Tibial nerve (tissue), 4 donors: ENCODE measurements around the gene SNX21. TPM values are rescaled to one million over a fixed set of nuclear protein-coding genes. Genes with fewer than 3 reads are reported as not detected.

ENCODE experiments used
- DNase-seq, 2 donors: peaks; one replicate each; pipeline ENCODE4 v3.0.0-alpha.2; 2019; ENCODE audit warnings: low spot score in 2 of 2
- H3K27ac ChIP-seq, 4 donors: fragments of 200-600 bp; sonication (generic) in 3 of 4; one replicate each; pipeline ENCODE4 v1.5.1; 2017 to 2019; ENCODE audit warnings: mild to moderate bottlenecking in 1 of 4
- H3K27me3 ChIP-seq, 2 donors: fragments of 200-600 bp; sonication (generic) in 1 of 2; one replicate each; pipeline versions ENCODE4 v1.5.1 to v1.6.0; 2017 to 2019
- H3K36me3 ChIP-seq, 3 donors: fragments of 200-600 bp; sonication (generic); one replicate each; pipeline ENCODE4 v1.5.1; 2018 to 2019
- H3K4me1 ChIP-seq, 4 donors: fragments of 200-600 bp; sonication (generic) in 3 of 4; one replicate each; pipeline ENCODE4 v1.5.1; 2017 to 2019
- H3K4me3 ChIP-seq, 4 donors: fragments of 200-600 bp; sonication (generic) in 3 of 4; one replicate each; pipeline ENCODE4 v1.5.1; 2017 to 2019; ENCODE audit warnings: mild to moderate bottlenecking in 1 of 4, moderate library complexity in 1 of 4
- H3K9me3 ChIP-seq, 4 donors: fragments of 200-600 bp; sonication (generic) in 3 of 4; one replicate each; pipeline ENCODE4 v1.5.1; 2017 to 2019
- CTCF ChIP-seq, 5 experiments: fragments of 200-600 bp in 3 of 5; fragments of 450-650 bp in 2 of 5; sonication (generic) in 3 of 5; IDR thresholded peaks; one replicate each; pipeline ENCODE4 v1.5.1; 2016 to 2019; ENCODE audit warnings: antibody characterized with exemption in 5 of 5, mild to moderate bottlenecking in 3 of 5, moderate library complexity in 2 of 5
- EP300 ChIP-seq, 2 donors: sonication (generic); formaldehyde crosslinking; IDR thresholded peaks; one replicate each; pipeline ENCODE4 v1.6.1; 2017; ENCODE audit warnings: antibody characterized with exemption in 2 of 2, mild to moderate bottlenecking in 1 of 2
- POLR2A ChIP-seq, 2 donors: fragments of 450-650 bp; IDR thresholded peaks; one replicate each; pipeline ENCODE4 v1.6.1; 2017; ENCODE audit warnings: antibody characterized with exemption in 2 of 2, mild to moderate bottlenecking in 2 of 2, moderate library complexity in 2 of 2
- WGBS, 2 donors: methylation state at CpG; one replicate each; pipeline ENCODE4 v1.1.5; 2018; 5-methylcytosine and 5-hydroxymethylcytosine counted together
- total RNA-seq, 4 donors: library from RNA; depleted of rRNA; stranded (reverse); fragments of >200 nt; gene quantifications; one replicate each; pipeline ENCODE4 v1.1.0, GENCODE V29; 2016

SNX21 gene
- total RNA-seq, 4 donors from 2014 or later: 177 to 389 (median 240) TPM

DNA sequence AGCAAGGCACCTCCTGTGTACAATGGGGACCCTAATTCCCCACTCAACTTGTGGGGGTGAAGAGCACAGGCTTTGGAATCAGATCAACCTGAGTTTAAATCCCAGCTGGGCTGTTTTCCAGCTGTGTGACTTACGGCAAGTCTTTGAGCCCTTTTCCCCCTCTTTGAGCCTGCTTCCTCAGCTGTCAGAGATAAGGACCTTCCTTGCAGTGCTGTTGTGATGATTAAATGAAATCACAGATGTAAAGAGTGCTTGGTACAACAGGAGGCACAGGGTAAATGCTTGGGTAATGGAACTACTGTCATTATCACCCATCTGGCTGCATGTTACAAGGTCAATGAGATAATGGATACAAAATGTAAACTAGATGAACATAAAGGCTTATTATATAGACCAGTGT is 3.2 kb downstream of the SNX21 start:
- peaks cover 0 to 48% (median 11%) of the 10 kb centered on the region in 4 donors for H3K4me1 ChIP-seq
- peak overlapping the region in 3 of 4 donors; percentile 24 to 97 (median 94) for H3K27ac ChIP-seq
- peak overlapping the region in 1 of 4 donors; percentile 3 for H3K4me3 ChIP-seq
- no peaks in the 10 kb centered on the region for H3K9me3 ChIP-seq
- no peaks in the 10 kb centered on the region for H3K27me3 ChIP-seq
- peaks cover 0 to 41% (median 5%) of the 10 kb centered on the region in 3 donors for H3K36me3 ChIP-seq
- no peak for TF ChIP-seq EP300 (IDR thresholded peaks at IDR 0.05)
- TF ChIP-seq CTCF (IDR thresholded peaks at IDR 0.05): no peak
- 25 to 30% methylated on average over 1 of the region's 1 CpG for WGBS, 2 donors
- DNase-seq: no peak

DNA sequence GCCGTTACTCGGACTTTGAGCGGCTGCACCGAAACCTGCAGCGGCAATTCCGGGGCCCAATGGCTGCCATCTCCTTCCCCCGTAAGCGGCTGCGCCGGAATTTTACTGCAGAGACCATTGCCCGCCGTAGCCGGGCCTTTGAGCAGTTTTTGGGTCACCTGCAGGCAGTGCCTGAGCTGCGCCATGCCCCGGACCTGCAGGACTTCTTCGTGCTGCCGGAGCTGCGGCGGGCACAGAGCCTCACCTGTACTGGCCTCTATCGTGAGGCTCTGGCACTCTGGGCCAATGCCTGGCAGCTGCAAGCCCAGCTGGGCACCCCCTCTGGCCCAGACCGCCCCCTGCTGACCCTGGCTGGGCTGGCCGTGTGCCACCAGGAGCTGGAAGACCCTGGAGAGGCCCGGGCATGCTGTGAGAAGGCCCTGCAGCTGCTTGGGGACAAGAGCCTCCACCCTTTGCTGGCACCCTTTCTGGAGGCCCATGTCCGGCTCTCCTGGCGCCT is 7.2 kb downstream of the SNX21 start:
- DNase-seq: no peak
- no peak overlapping the region for H3K4me3 ChIP-seq
- 91 to 94% methylated on average over 14 to 18 of the region's 25 CpGs for WGBS, 2 donors
- H3K27ac ChIP-seq: no peak overlapping the region
- peaks cover 0 to 41% (median under 1%) of the 10 kb centered on the region in 4 donors for H3K4me1 ChIP-seq
- H3K27me3 ChIP-seq: no peaks in the 10 kb centered on the region
- H3K9me3 ChIP-seq: no peaks in the 10 kb centered on the region
- TF ChIP-seq EP300 (IDR thresholded peaks at IDR 0.05): no peak
- TF ChIP-seq POLR2A (IDR thresholded peaks at IDR 0.05): no peak
- TF ChIP-seq CTCF (IDR thresholded peaks at IDR 0.05): no peak
- H3K36me3 ChIP-seq: peaks cover 0 to 80% (median 12%) of the 10 kb centered on the region in 3 donors

GRCh38 chr20:45841407-45842129 is 8.0 kb downstream of the SNX21 start:
- Histone ChIP-seq H3K4me3 (no peak overlapping the region), H3K27me3 (no peaks in the 10 kb centered on the region), H3K4me1 (peaks cover 0 to 36% (median 0%) of the 10 kb centered on the region in 4 donors), H3K36me3 (peaks cover 0 to 89% (median 12%) of the 10 kb centered on the region in 3 donors), H3K9me3 (no peaks in the 10 kb centered on the region), H3K27ac (peak overlapping the region in 2 of 4 donors; percentile 54 to 67)
- WGBS, 2 donors: 87 to 89% methylated on average over 10 of the region's 10 CpGs
- DNase-seq: no peak
- TF ChIP-seq POLR2A (IDR thresholded peaks at IDR 0.05) (no peak), EP300 (IDR thresholded peaks at IDR 0.05) (no peak)

DNA sequence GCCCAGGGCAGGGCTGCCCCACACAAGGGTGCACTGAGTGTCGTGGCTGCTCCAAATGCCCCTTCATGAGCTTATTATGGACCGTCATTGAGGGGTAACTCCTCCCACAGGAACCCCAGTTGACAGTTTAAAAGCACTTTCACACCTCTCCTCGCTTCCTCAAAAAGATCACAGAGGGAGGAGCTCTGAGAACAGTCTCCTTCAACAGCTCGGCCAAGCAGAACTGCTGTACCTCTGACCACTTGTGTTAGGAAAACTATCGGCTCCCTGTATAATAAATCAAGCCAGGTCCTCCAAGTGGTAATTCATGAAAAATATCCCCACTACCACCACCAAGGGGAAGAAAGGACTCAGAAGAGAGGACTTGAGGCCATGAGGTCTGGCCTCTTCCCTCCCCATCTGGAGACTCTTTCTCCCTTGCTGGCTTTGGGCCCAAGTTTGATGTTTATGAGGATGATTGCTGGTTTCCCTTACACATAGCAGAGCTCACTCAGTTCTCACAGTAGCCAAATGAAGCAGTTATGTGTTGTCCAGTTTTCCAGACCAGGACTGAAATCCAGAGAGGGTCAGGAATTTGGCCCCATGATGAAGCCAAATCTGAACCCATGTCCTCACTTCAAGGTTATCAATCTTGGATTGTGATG is 8.7 kb downstream of the SNX21 start:
- H3K9me3 ChIP-seq: no peaks in the 10 kb centered on the region
- peak overlapping the region in 3 of 4 donors; percentile 0 to 67 (median 54) for H3K27ac ChIP-seq
- peak in 1 of 2 donors; percentile 62 for DNase-seq
- 44 to 50% methylated on average over 2 to 5 of the region's 5 CpGs for WGBS, 2 donors
- peaks cover 0 to 30% (median 0%) of the 10 kb centered on the region in 4 donors for H3K4me1 ChIP-seq
- H3K36me3 ChIP-seq: peaks cover 0 to 96% (median 12%) of the 10 kb centered on the region in 3 donors
- TF ChIP-seq CTCF (IDR thresholded peaks at IDR 0.05) (no peak), EP300 (IDR thresholded peaks at IDR 0.05) (no peak), POLR2A (IDR thresholded peaks at IDR 0.05) (no peak)
- H3K27me3 ChIP-seq: no peaks in the 10 kb centered on the region
- H3K4me3 ChIP-seq: no peak overlapping the region

GRCh38 chr20:45843506-45843905 is 9.9 kb downstream of the SNX21 start:
- H3K4me1 ChIP-seq: peaks cover 0 to 29% (median 0%) of the 10 kb centered on the region in 4 donors
- TF ChIP-seq CTCF (IDR thresholded peaks at IDR 0.05) (no peak), POLR2A (IDR thresholded peaks at IDR 0.05) (no peak), EP300 (IDR thresholded peaks at IDR 0.05) (no peak)

More at GRCh38 chr20:45843506-45843905, 9.9 kb downstream of the SNX21 start:
- H3K36me3 ChIP-seq: peaks cover 0 to 99% (median 21%) of the 10 kb centered on the region in 3 donors
- H3K9me3 ChIP-seq: no peaks in the 10 kb centered on the region
- H3K27ac ChIP-seq: peak overlapping the region in 2 of 4 donors; percentile 54 to 67
- no peak for DNase-seq
- no peak overlapping the region for H3K4me3 ChIP-seq
- H3K27me3 ChIP-seq: no peaks in the 10 kb centered on the region
- 87 to 89% methylated on average over 14 of the region's 14 CpGs for WGBS, 2 donors
